HG03135 (cell line): Measurements from ENCODE around the gene PPP2R5E.

Experiments used
- ATAC-seq: cut with Tn5 transposase; IDR thresholded peaks from one replicate; pipeline ENCODE4 v1.9.1; 2021; ENCODE audit warnings: mild to moderate bottlenecking, moderate library complexity; ENCODE audit not compliant: unreplicated experiment

Gene PPP2R5E

GRCh38 chr14:63435838-63436237 is 107.3 kb downstream of the PPP2R5E start:
- ATAC-seq: no peak

GRCh38 chr14:63435204-63435603 is 108.0 kb downstream of the PPP2R5E start:
- no peak for ATAC-seq

GRCh38 chr14:63432888-63433552 is 110.2 kb downstream of the PPP2R5E start:
- no peak for ATAC-seq

GRCh38 chr14:63432228-63432627 is 110.9 kb downstream of the PPP2R5E start:
- no peak for ATAC-seq

GRCh38 chr14:63431466-63431865 is 111.7 kb downstream of the PPP2R5E start:
- no peak for ATAC-seq

GRCh38 chr14:63428486-63428885 is 114.7 kb downstream of the PPP2R5E start:
- no peak for ATAC-seq

- ATAC-seq: no peak
These were observed 116.3 kb downstream of the PPP2R5E start for GRCh38 chr14:63426838-63427352.

- ATAC-seq: no peak
These were observed 119.3 kb downstream of the PPP2R5E start for GRCh38 chr14:63423889-63424288.

GRCh38 chr14:63423381-63423780 is 119.8 kb downstream of the PPP2R5E start:
- ATAC-seq: no peak

GRCh38 chr14:63421919-63422318 is 121.3 kb downstream of the PPP2R5E start:
- no peak for ATAC-seq

- ATAC-seq: no peak
These were observed 122.0 kb downstream of the PPP2R5E start for GRCh38 chr14:63421226-63421625.

- ATAC-seq: no peak
These were observed 125.2 kb downstream of the PPP2R5E start for GRCh38 chr14:63418020-63418419.

- ATAC-seq: no peak
These were observed 130.2 kb downstream of the PPP2R5E start for GRCh38 chr14:63413009-63413408.

- ATAC-seq: no peak
These were observed 136.8 kb downstream of the PPP2R5E start for GRCh38 chr14:63406333-63406732.

GRCh38 chr14:63405715-63406114 is 137.5 kb downstream of the PPP2R5E start:
- ATAC-seq: no peak

- ATAC-seq: no peak
These were observed 138.3 kb downstream of the PPP2R5E start for GRCh38 chr14:63404906-63405305.

- ATAC-seq: no peak
These were observed 141.5 kb downstream of the PPP2R5E start for GRCh38 chr14:63401646-63402045.

GRCh38 chr14:63398952-63399351 is 144.2 kb downstream of the PPP2R5E start:
- no peak for ATAC-seq

- ATAC-seq: no peak
These were observed 148.3 kb downstream of the PPP2R5E start for GRCh38 chr14:63394841-63395240.

- no peak for ATAC-seq
These were observed 148.7 kb downstream of the PPP2R5E start for GRCh38 chr14:63394432-63394831.

GRCh38 chr14:63393012-63393411 is 150.2 kb downstream of the PPP2R5E start:
- ATAC-seq: no peak

GRCh38 chr14:63392236-63392635 is 150.9 kb downstream of the PPP2R5E start:
- ATAC-seq: no peak
